IPS-18c (cell line): Measurements from ENCODE around the gene ANXA6.

Source experiments
- H3K4me3 ChIP-seq: 2 replicates; pipeline ENCODE4 v1.7.0; 2013; ENCODE audit warnings: low read depth, mild to moderate bottlenecking, low read length, moderate library complexity; ENCODE audit not compliant: insufficient read depth
- H3K9me3 ChIP-seq: one replicate; pipeline ENCODE4 v1.6.1; 2013; ENCODE audit warnings: mild to moderate bottlenecking, low read length, moderate library complexity; ENCODE audit not compliant: control insufficient read depth, insufficient read depth

Gene ANXA6

GRCh38 chr5:151122828-151123227, 34.8 kb downstream of the ANXA6 start:
- Histone ChIP-seq H3K9me3 (no peaks in the 10 kb centered on the region), H3K4me3 (no peak overlapping the region)

DNA sequence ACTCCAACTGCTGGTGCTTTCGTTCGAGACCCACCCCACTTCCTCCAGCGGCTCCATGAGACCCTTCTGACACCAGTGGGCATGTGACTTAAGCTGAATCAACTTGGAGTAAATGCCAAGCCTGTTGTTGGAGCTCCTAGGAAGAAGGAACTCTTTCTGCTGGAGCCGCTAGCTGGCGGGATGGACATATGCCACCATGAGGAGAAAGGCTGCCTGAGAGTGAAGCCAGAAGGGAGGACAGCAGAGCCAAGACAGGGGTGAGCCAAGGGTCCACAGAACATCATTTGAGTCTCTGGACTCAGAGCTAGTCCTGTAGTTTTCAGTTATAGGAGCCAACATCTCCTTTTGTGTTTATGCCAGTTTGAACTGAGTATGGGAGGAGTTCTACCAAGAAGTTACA, 35.9 kb downstream of the ANXA6 start:
- Histone ChIP-seq H3K4me3 (no peak overlapping the region), H3K9me3 (no peaks in the 10 kb centered on the region)

GRCh38 chr5:151121095-151121494, 36.5 kb downstream of the ANXA6 start:
- Histone ChIP-seq H3K9me3 (no peaks in the 10 kb centered on the region), H3K4me3 (no peak overlapping the region)

GRCh38 chr5:151118913-151119575, 38.5 kb downstream of the ANXA6 start:
- no peak overlapping the region for H3K4me3 ChIP-seq
- no peaks in the 10 kb centered on the region for H3K9me3 ChIP-seq

DNA sequence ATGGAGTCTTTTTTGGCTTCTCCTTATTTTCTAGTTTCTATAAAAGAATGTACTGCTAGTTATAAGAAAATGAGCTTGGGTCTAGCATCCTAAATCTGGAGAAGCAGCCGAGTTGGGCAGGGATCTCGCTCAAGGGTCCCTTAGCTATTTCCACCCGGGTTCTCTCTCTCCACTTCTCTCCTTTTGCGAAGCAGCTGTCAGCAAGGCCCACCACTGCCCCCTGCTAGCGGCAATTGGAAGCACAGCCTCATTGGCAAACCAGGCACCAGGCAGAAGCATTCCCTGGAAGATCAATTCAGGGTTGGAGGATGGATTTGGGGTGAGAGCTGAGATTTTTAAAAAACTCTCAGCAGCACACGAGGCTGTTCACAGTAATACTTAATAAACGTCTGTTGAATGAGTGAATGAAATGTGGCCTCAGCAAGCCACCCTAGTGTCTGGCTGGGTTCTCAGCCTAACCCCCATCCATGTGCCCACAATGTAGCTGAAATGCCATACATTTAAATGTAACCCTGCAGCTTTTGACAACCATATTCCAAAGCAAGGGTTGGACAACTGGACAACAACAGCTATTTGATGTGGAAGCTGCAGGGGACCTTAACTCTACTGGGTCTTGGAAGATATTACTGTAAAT, 42.2 kb downstream of the ANXA6 start:
- no peak overlapping the region for H3K4me3 ChIP-seq
- H3K9me3 ChIP-seq = no peaks in the 10 kb centered on the region

DNA sequence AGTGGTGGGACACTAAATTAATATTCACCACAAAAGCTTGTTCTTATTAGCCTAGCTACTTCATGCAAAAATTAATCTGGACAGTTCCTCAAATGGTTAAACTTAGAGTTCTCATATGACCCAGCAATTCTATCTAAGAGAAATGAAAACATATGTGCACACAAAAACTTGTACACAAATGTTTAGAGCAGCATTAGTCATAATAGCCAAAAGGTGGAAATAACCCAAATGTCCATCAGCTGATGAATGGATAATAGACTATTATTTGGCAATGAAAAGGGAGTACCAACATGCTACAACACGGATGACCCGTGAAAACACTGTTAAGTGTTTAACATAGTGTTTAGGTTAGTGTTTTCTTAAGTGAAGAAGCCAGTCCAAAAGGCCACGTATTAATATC, 43.9 kb downstream of the ANXA6 start:
- no peak overlapping the region for H3K4me3 ChIP-seq
- no peaks in the 10 kb centered on the region for H3K9me3 ChIP-seq

DNA sequence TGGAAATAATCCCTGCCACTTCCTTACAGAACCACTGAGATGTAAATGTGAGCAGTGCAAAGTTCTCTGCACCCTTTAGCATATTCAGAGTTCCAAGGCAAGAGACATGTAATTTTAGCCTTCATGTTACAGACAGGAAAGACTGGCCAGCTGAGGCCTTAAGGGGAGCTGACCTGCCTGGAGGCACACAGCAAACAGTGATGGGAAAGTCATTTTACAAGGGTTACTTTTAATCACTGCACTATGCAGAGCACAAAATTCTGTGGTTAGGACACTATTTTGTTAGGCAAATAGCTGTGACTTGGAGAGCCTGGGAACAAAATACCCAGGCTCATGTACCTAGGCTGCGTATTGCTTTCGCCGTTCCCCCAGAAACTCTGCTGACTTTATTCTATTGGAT, 46.6 kb downstream of the ANXA6 start:
- no peak overlapping the region for H3K4me3 ChIP-seq
- no peaks in the 10 kb centered on the region for H3K9me3 ChIP-seq

DNA sequence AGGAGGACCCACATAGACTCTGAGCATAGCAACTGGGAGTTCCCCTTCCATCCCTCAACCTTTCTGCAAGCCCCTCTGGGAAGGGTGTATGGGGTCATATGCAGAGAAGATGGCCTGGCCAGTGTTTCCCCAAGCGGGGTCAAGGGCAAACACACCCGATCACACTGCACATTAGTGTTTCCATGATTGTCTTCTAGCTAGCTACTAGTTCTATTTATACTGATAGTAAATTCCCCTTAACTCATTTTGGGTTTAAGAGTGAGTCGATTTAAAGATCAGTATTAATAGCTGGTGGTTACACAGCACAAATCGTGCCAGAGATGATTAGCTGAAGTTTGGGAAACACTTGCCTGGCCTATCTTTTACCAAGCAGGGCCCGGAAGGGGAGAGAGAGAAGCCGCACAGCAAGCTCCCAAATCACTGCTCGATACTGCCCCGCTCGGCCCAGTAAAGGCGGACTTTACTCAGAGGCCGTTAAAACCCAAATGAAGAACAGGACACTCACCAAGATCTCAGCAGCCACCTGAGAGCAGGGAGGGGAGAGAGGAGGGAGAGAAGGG, 47.4 kb downstream of the ANXA6 start:
- H3K9me3 ChIP-seq = no peaks in the 10 kb centered on the region

DNA sequence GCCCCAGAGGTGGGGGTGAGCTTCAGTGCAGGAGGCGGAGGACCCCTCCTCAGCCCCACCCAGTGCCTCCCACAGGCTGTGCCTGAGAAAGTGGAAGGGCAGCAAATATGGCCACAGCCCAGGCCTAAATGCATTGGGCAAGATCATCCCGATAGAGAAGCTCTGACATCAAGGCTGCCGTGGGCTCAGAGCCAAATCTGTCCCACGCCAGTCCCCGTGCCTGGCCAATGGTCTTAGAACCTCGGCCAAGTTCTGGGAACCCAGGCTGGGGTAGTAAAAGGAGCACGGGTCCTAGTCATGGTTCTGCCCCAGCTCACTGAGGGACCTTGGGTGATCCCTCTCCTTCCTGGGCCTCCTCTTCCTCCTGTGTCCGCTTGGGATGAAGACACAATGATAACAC, 49.0 kb downstream of the ANXA6 start:
- Histone ChIP-seq H3K9me3 (no peaks in the 10 kb centered on the region), H3K4me3 (no peak overlapping the region)

More for the DNA sequence above, 47.4 kb downstream of the ANXA6 start:
- no peak overlapping the region for H3K4me3 ChIP-seq

- no peaks in the 10 kb centered on the region for H3K9me3 ChIP-seq
Measured at GRCh38 chr5:151107738-151108520, 49.6 kb downstream of the ANXA6 start.

DNA sequence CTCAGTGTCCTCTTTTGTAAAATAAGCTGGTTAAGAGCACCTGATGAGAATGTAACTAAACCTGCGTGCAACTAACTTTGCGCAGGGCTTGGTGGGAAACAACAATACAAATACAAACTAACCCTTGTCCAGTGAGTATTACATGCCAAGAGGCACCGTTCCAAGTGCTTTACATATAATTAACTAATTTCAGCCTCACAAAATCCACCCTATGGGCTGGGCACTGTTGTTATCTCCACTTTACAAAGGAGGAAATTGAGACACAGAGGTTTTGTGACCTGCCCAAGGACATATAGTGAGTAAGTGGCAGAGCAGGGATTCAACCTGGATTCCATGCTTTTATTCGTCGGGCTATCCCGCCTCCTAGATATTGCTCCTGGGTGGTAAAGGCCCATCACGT, 50.5 kb downstream of the ANXA6 start:
- H3K9me3 ChIP-seq = no peaks in the 10 kb centered on the region

More at GRCh38 chr5:151107738-151108520, 49.6 kb downstream of the ANXA6 start:
- no peak overlapping the region for H3K4me3 ChIP-seq

DNA sequence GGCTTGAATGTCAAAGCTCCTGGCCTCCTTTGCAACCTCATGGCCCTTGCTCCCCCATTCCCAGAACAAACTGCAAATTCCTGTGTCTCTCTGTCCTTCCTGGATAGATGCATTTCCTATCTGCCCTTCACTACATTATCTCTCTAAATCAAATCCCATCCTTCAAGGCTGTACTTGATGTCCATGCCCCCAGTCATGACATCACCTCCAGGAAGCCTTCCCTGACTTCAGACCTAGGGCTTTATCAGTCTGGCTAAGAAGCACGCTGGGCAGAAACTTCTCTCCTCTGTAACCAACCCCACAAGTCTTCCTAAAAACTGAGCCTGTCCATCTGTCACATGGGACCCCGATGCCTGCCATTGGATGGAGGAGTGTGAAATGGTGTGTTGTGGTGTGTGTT, 51.1 kb downstream of the ANXA6 start:
- Histone ChIP-seq H3K9me3 (no peaks in the 10 kb centered on the region), H3K4me3 (no peak overlapping the region)

More for the DNA sequence above, 50.5 kb downstream of the ANXA6 start:
- no peak overlapping the region for H3K4me3 ChIP-seq

DNA sequence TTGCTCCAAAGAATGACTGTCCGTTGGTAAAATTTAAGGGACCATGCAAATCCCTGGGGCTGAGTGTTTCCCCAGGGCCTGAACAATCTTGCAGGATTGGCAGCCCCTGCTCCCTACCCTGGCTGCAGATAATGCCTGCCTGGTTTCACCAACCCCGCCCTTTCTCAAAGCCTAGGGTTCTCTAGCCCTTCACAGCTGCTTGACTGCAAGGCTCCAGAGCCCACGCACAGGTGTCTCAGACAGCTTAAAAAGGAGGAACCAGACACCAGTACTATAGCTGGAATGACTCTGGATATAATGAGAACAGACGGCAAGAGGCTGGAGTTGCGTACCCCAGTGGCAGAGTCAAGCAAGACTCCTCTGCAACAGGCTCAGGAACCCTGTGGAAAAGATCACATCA, 51.5 kb downstream of the ANXA6 start:
- H3K4me3 ChIP-seq = no peak overlapping the region
- H3K9me3 ChIP-seq = no peaks in the 10 kb centered on the region

GRCh38 chr5:151105561-151105960, 52.0 kb downstream of the ANXA6 start:
- H3K4me3 ChIP-seq = no peak overlapping the region
- no peaks in the 10 kb centered on the region for H3K9me3 ChIP-seq

DNA sequence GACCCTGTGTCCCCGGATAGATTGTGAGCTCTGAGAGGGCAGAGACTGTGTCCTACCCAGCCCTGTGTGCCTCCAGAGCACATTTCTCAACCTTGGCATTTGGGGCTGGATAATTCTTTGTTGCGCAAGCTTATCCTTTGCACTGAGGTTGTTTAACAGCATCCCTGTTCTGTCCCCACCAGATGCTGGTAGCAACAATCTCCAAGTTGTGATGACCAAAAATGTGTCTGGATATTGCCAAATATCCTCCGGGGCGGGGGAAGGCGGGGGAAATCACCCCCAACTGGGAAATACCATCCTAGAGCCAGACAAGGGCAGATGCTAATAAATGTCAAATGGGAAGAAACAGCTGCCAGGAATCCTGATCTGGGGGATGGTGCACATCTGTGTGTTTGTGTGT, 52.8 kb downstream of the ANXA6 start:
- Histone ChIP-seq H3K4me3 (no peak overlapping the region), H3K9me3 (no peaks in the 10 kb centered on the region)

- H3K4me3 ChIP-seq = no peak overlapping the region
- no peaks in the 10 kb centered on the region for H3K9me3 ChIP-seq
Measured at GRCh38 chr5:151101746-151102145, 55.8 kb downstream of the ANXA6 start.

DNA sequence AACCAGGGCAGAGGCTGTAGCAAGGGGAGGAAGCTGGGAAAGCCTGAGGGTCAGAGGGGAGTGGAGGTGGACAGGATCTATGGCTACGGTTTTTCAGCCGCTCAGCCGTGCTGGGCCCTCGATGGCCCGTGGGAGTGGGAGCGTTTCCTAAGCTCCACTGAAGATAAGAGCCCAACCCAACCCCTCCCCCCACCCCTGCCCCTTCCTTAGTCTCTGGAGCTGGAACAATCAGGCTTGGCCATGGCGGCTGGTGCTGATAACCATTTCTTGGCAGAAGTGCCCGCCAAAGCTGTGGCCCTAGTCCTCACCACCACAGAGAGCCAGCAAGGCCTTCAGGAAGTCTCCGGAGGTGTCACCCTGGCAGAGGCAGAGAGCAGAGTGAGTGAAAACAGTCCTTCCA, 56.4 kb downstream of the ANXA6 start:
- H3K9me3 ChIP-seq = no peaks in the 10 kb centered on the region
- H3K4me3 ChIP-seq = no peak overlapping the region

DNA sequence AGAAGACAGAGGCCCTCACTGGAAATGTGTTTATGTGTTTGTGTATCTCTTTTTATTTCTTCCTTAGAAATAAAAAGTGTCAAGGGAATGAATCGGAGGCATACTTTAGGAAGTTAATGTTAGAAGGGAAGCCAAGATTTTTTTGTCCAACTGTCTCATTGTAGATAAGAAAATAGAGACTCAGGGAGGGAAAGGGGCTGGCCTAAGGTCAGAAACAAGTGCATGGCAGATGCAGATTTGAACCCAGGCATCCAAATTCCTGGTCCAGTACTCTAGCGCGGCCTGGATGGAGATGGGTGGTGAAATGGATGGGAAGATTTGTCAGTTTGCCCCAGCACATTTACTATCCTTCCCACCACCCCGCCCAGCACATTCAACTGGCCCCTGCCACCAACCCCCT, 56.9 kb downstream of the ANXA6 start:
- Histone ChIP-seq H3K4me3 (no peak overlapping the region), H3K9me3 (no peaks in the 10 kb centered on the region)
